HG03175 (cell line): ENCODE results near the gene SIRPA.

ENCODE experiments used
- ATAC-seq: cut with Tn5 transposase; IDR thresholded peaks from one replicate; pipeline ENCODE4 v1.9.1; 2021; ENCODE audit warnings: mild to moderate bottlenecking, moderate library complexity; ENCODE audit not compliant: unreplicated experiment

Gene SIRPA

DNA sequence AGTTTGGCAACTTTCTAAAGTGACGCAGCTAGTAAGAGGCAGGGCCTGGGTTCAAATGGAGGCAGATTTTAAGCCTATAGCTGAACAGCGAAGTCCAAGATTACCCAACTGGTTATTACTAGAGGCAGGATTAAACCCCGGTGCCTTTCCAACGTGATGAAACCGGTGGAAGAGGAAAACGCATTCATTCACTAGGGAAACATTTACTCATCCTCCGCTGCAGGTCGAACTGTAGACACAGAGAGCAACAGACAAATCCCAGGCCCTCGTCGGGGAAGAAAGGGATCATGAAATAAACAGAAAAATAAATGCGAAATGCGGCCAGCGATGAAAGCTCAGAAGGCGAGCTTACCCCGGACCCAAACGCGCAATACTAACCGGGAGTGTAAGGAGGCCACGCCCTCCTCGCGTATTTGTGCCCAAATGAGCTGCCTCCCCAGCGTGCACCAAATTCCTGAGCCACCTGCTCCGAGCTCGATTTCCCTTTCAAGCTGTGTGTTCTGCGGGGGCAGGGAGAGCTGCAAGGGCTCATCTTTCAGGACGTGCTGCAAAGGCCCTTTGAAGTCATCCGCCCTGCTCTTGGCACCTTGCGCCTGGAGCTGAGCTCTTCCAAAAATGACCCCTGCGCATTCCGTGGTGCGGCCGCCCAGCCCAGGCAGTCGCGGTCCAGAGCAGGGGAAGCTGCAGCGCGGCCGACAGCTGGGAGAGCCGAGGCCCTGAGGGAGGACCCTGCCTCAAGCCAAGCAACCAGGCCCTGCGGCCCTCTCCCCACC, 51.7 kb downstream of the SIRPA start:
- no peak for ATAC-seq

GRCh38 chr20:1947535-1947846, 52.3 kb downstream of the SIRPA start:
- ATAC-seq: no peak

DNA sequence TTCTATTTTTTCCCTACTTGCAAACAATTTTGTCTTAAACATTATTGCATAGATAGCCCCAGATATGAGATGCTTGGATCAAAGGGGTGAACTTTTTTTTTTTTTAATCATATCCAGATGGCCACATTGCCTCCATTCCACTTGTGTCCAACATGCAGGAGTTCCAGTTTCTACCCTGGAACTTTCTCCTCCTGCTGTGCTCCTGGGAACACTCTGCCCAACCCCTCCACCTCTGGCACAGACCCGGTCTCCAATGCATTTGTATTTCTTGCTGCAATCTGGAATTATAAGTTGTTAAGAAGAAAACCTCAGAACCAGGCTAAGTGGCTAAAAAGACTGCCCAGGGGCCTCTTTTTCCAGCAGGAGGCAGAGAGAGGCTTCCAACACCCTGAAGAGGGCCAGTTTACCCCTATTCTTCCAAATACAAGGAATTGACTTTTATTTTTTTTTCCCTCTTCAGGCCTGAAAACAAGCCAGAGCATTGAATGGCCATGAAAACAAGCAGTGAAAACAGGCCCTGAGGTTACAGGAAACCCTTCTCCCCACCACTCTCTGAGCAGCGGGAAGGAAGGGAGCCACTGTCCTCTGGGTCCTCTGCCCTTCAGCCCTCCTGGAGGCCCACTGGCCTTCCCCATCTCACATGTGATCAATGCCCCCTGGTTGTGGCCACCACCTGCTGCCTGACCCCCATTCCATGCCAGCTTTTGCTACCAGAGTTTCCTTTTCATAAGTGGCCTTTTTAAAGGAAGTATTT, 54.3 kb downstream of the SIRPA start:
- ATAC-seq: no peak

DNA sequence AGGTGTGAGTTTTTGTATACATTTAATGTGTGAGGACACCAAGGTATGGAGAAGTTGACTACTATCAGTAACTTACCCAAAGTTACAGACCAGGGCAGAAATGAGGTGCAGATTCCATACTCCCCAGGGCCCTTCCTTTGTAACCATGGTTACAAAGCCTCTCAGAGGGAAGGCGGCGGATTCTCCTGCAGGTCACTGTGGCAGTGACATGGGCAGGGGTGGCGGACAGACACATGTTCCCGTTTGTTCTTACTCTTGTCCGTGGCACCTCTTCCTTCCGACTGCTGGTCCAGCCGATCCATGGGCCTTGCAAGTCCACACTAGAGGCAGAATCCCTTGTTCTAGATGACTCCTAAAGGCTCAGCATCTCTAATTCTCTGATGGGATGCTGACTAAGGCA, 55.6 kb downstream of the SIRPA start:
- no peak for ATAC-seq

- ATAC-seq: no peak
Observed at GRCh38 chr20:1951436-1952115, 56.4 kb downstream of the SIRPA start.

DNA sequence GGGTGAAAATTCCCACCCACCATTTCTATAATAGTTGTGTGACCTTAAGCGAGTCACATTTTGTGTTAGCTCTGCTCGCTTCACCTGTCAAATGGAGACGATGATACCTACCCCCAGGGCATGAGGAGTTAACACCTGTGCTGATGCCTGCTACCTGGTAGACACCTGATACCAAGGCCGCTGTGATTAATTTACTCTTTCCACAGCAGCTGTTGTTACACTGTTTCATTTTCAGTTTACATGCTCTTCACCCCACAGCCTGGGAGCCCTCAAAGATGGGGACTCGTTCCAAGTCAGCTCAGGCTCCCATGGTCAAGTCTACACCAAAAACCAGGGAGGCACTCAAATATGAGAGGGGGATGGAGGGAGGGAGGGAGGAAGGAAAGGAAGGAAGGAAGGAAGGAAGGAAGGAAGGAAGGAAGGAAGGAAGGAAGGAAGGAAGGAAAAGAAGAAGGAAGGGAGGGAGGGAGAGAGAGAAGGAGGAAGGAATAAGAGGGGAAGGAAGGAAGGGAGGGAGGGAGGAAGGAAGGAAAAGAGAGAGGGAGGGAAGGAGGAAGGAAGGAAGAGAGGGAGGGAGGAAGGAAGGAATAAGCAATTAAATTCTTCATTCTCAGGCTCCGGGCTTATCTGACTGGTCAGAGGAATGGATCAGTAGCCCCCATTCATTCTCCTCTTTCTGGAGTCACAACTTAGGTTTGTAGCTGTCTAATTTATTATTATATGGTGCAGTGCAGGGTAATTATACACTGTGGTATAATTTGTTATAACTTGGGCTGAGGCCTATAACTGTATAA, 57.7 kb downstream of the SIRPA start:
- peak; percentile 51 for ATAC-seq

GRCh38 chr20:1953621-1954020, 58.4 kb downstream of the SIRPA start:
- no peak for ATAC-seq

- ATAC-seq: no peak
Observed at GRCh38 chr20:1955217-1955616, 60.0 kb downstream of the SIRPA start.

GRCh38 chr20:1958426-1958825, 63.2 kb downstream of the SIRPA start:
- ATAC-seq: no peak

DNA sequence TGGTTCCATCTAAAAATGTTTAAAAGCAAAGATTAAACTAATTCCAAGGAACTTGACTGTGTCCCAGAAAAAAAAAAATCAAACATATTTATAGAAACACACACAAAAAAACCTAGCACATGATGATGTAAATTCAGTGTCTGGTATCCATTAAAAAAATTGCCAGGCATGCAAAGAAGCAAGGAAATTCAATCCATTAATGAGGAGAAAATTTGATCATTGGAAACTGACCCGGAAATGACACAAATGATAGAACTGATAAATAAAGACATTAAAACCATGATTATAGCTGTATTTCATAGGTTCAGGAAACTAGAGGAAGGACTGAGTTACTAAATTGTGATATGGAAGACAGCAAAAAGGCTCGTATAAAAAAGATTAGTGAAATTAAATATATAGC, 63.9 kb downstream of the SIRPA start:
- no peak for ATAC-seq

- no peak for ATAC-seq
Observed at GRCh38 chr20:1961374-1961773, 66.2 kb downstream of the SIRPA start.

GRCh38 chr20:1964061-1964460, 68.9 kb downstream of the SIRPA start:
- ATAC-seq: no peak

DNA sequence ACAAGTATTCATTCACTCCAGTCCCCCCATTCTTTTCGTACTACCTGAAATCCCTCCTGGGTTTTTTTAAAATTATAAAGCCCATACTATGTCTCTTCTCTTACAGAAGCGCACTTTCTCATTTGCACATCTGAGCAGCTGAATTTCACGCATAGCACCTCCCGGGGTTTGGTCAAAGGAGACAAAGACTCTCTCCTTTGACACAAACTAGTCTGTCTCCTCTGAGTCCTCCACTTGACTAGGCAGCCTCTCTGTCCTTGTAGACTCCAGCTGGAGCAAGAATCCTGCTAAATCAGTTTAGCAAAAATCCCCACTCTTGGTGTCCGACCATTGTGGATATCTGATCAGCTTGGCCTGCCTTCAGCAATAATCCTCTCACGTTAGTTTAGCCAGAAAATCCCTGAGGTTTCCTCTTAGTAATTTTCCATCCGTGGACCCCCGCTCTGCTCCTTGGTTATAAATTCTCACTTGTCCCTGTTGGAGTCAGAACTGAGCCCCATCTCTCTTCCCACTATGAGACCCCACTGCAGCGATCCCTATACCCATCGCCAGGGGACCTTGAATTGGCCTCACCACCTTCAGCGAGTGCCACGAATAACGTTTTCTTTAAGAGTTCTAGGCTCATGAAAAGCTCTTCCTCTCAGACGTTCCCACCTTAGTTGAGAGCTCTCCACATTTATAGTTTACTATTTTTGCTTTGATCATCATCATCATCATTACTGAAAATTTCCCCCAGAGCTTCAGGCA, 69.6 kb downstream of the SIRPA start:
- ATAC-seq: no peak

GRCh38 chr20:1965520-1966351, 70.5 kb downstream of the SIRPA start:
- ATAC-seq: no peak

GRCh38 chr20:1968964-1969363, 73.8 kb downstream of the SIRPA start:
- ATAC-seq: no peak

- no peak for ATAC-seq
Observed at GRCh38 chr20:1971893-1972586, 76.8 kb downstream of the SIRPA start.

DNA sequence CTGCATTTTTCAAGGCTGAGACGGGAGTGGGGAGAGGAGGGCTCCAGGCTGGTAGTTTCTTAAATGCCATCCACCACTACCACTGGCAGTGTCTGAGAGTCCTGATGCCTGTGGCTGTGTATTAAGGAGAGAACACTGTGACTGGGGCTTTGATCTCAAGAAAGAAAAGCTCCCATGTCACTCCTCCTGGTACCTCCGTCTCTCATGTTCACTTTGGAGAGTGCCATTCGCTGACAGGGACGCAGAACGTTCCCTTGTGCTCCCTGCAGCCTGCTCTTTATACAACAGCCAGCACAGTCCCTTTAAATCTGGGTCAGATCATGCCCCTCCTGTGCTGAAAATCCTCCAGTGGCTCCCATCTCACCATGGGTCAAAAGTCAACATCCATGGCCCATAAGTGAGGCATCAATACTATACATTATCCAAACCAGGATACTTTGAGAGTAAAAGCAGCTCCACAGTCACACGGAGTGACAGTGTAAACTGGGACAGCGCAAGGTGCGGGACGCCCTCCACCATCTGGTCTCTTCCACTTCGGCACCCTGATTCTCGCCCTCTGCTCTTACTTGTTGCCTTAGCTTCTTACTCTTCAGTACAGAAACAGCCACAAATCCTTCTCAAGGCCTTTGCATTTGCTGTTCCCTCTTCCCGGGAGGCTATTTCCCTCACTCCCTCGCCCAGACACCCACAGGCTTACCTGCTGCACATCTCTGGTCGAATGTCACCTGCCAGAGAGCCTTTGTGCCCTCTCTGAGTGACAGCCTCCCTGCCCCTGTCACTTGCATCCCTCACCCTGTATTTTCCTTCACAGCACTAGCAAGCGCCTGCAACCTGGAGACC, 78.6 kb downstream of the SIRPA start:
- ATAC-seq: no peak

DNA sequence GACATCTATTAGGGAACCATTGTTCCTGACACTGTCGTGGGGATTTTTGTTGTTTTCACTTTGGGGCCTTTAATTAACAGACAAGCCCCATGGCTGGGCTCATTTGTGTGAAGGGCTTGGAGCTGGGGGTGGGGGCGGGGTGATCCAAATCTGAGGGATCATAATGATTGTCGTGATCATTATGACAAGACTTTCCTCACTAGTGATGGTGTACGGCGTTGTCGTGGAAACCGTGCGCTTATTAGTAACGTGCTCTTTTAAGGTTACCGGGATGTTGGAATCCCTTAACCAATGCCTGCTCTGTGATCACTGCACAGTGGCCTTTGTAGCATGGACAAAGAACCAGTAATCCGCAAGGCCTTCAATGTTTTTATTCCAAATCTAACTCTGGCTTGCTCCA, 80.1 kb downstream of the SIRPA start:
- ATAC-seq: no peak
